GM23338 (cell line): ENCODE data around the gene GPR52. TPM values are rescaled to one million over a fixed set of nuclear protein-coding genes. Genes with fewer than 3 reads are reported as not detected.

ENCODE experiments used
- ATAC-seq: fragments of 200-7000 bp; cut with Tn5 transposase; 3 replicates; pipeline ENCODE4 v1.9.1; 2020
- DNase-seq: peaks from one replicate; pipeline ENCODE4 v3.0.0-alpha.2; 2015; ENCODE audit warnings: low spot score
- H2AFZ ChIP-seq: fragments of 200-600 bp; sonication (generic); 2 replicates; pipeline ENCODE4 v1.8.0; 2016; ENCODE audit warnings: antibody characterized with exemption, mild to moderate bottlenecking, moderate library complexity
- H3F3A ChIP-seq: fragments of 200-600 bp; sonication (generic); replicated peaks from 2 replicates; pipeline ENCODE4 v1.8.0; 2017; ENCODE audit warnings: antibody characterized with exemption, mixed run types, low read depth
- H3K27ac ChIP-seq: fragments of 200-600 bp; sonication (generic); 2 replicates; pipeline ENCODE4 v1.6.1; 2016; ENCODE audit warnings: low read depth
- H3K27me3 ChIP-seq: fragments of 200-600 bp; sonication (generic); 2 replicates; pipeline ENCODE4 v1.8.0; 2016; ENCODE audit warnings: mild to moderate bottlenecking, mixed run types, moderate library complexity; ENCODE audit not compliant: insufficient read depth
- H3K36me3 ChIP-seq: fragments of 200-600 bp; sonication (generic); 2 replicates; pipeline ENCODE4 v1.8.0; 2016; ENCODE audit warnings: mild to moderate bottlenecking; ENCODE audit not compliant: insufficient read depth
- H3K4me1 ChIP-seq: fragments of 200-600 bp; sonication (generic); 2 replicates; pipeline ENCODE4 v1.8.0; 2016; ENCODE audit warnings: mild to moderate bottlenecking, moderate library complexity; ENCODE audit not compliant: insufficient read depth
- H3K4me2 ChIP-seq: fragments of 200-600 bp; sonication (generic); 2 replicates; pipeline ENCODE4 v1.7.1; 2017; ENCODE audit warnings: mixed run types
- H3K4me3 ChIP-seq: fragments of 200-600 bp; sonication (generic); 2 replicates; pipeline ENCODE4 v1.6.1; 2016; ENCODE audit warnings: mixed run types
- H3K79me2 ChIP-seq: fragments of 200-600 bp; sonication (generic); replicated peaks from 2 replicates; pipeline ENCODE4 v1.8.0; 2017; ENCODE audit warnings: mild to moderate bottlenecking; ENCODE audit not compliant: insufficient read depth
- H3K9me2 ChIP-seq: fragments of 200-600 bp; sonication (generic); 2 replicates; pipeline ENCODE4 v1.8.0; 2017; ENCODE audit not compliant: insufficient read depth
- H4K20me1 ChIP-seq: fragments of 200-600 bp; sonication (generic); replicated peaks from 2 replicates; pipeline ENCODE4 v1.8.0; 2017; ENCODE audit warnings: mild to moderate bottlenecking; ENCODE audit not compliant: insufficient read depth
- H3K27ac Mint-ChIP-seq: 2 replicates; pipeline ENCODE4 v1.8.0; 2020; ENCODE audit warnings: inconsistent platforms, mild to moderate bottlenecking, moderate library complexity, mixed read lengths
- H3K27me3 Mint-ChIP-seq: 3 replicates; pipeline ENCODE4 v1.8.0; 2022; ENCODE audit warnings: low read depth, mild to moderate bottlenecking, moderate library complexity, mixed read lengths, inconsistent platforms; ENCODE audit not compliant: insufficient read depth, poor library complexity
- H3K36me3 Mint-ChIP-seq: 3 replicates; pipeline ENCODE4 v1.8.0; 2021; ENCODE audit warnings: low read depth, mild to moderate bottlenecking, inconsistent platforms, moderate library complexity, mixed read lengths
- H3K4me1 Mint-ChIP-seq: 3 replicates; pipeline ENCODE4 v1.8.0; 2020; ENCODE audit warnings: mild to moderate bottlenecking, inconsistent platforms, mixed read lengths
- H3K4me3 Mint-ChIP-seq: 3 replicates; pipeline ENCODE4 v1.8.0; 2021; ENCODE audit warnings: moderate library complexity, mild to moderate bottlenecking, inconsistent platforms, mixed read lengths
- H3K9me3 Mint-ChIP-seq: 3 replicates; pipeline ENCODE4 v1.8.0; 2020; ENCODE audit warnings: moderate library complexity, mild to moderate bottlenecking, inconsistent platforms, mixed read lengths
- CREB1 ChIP-seq: fragments of 250-450 bp; sonication (Bioruptor Pico); IDR thresholded peaks from 2 replicates; pipeline ENCODE4 v1.5.0; 2020; ENCODE audit warnings: low read depth, mild to moderate bottlenecking, moderate library complexity
- EZH2phosphoT487 ChIP-seq: fragments of 200-600 bp; sonication (generic); IDR thresholded peaks from one replicate; pipeline ENCODE4 v1.8.1; 2018; ENCODE audit warnings: antibody characterized with exemption; ENCODE audit not compliant: unreplicated experiment
- JUNB ChIP-seq: IDR thresholded peaks from one replicate; pipeline ENCODE4 v1.6.1; 2016; ENCODE audit warnings: antibody characterized with exemption; ENCODE audit not compliant: unreplicated experiment
- STAT1 ChIP-seq: IDR thresholded peaks from one replicate; pipeline ENCODE4 v1.6.1; 2016; ENCODE audit warnings: antibody characterized with exemption; ENCODE audit not compliant: unreplicated experiment
- ZNF331 ChIP-seq: fragments of 250-450 bp; sonication (Bioruptor Pico); IDR thresholded peaks from 2 replicates; pipeline ENCODE4 v1.5.0; 2020; ENCODE audit warnings: low read depth, mild to moderate bottlenecking, moderate library complexity
- polyA plus RNA-seq: library from polyadenylated mRNA; unstranded; fragments of >200 nt; fragmentation: Nextera tagmentation; extraction: Ambion mirVana; gene quantifications from 2 replicates; pipeline ENCODE4 v1.2.1, GENCODE V29; 2016
- total RNA-seq: library from RNA; depleted of rRNA; stranded (reverse); fragments of >200 nt; shearing (Covaris generic); gene quantifications from 2 replicates; pipeline ENCODE4 v1.2.3, GENCODE V29; 2014
- TF ChIP-seq, protein P1 (sequence below): fragments of 250-450 bp; sonication (Bioruptor Pico); IDR thresholded peaks from 2 replicates; pipeline ENCODE4 v1.5.0; 2020; ENCODE audit warnings: mild to moderate bottlenecking, moderate library complexity
- TF ChIP-seq, protein P2 (sequence below): IDR thresholded peaks from one replicate; pipeline ENCODE4 v1.6.1; 2018; ENCODE audit warnings: antibody characterized with exemption; ENCODE audit not compliant: unreplicated experiment
- TF ChIP-seq, protein P3 (sequence below): IDR thresholded peaks from 2 replicates; pipeline ENCODE4 v1.6.1; 2016; ENCODE audit warnings: antibody characterized with exemption

Gene GPR52
- total and polyA plus RNA-seq, 2 experiments from 2014 or later: 1.6 TPM; not detected in 1

DNA sequence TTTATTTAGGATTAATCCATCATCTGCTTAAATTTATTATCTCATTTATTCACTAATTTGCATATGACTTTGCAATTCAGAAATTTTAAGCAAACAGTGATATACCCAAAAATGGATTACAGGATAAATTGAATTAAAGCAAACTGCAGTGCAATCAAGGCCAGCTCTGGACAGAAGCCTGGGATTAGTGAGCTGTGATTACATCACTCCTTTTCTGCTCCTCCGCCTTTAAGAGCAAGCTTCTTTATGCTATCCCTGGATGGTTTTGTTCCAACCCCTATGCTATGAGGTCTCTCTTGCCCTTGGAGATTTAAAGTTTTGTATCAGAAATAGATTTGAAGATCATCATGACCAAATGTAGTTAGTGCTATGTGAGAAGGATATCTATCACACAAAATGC is 32.6 kb downstream of the GPR52 start (continued):
- TF ChIP-seq, protein P1, sequence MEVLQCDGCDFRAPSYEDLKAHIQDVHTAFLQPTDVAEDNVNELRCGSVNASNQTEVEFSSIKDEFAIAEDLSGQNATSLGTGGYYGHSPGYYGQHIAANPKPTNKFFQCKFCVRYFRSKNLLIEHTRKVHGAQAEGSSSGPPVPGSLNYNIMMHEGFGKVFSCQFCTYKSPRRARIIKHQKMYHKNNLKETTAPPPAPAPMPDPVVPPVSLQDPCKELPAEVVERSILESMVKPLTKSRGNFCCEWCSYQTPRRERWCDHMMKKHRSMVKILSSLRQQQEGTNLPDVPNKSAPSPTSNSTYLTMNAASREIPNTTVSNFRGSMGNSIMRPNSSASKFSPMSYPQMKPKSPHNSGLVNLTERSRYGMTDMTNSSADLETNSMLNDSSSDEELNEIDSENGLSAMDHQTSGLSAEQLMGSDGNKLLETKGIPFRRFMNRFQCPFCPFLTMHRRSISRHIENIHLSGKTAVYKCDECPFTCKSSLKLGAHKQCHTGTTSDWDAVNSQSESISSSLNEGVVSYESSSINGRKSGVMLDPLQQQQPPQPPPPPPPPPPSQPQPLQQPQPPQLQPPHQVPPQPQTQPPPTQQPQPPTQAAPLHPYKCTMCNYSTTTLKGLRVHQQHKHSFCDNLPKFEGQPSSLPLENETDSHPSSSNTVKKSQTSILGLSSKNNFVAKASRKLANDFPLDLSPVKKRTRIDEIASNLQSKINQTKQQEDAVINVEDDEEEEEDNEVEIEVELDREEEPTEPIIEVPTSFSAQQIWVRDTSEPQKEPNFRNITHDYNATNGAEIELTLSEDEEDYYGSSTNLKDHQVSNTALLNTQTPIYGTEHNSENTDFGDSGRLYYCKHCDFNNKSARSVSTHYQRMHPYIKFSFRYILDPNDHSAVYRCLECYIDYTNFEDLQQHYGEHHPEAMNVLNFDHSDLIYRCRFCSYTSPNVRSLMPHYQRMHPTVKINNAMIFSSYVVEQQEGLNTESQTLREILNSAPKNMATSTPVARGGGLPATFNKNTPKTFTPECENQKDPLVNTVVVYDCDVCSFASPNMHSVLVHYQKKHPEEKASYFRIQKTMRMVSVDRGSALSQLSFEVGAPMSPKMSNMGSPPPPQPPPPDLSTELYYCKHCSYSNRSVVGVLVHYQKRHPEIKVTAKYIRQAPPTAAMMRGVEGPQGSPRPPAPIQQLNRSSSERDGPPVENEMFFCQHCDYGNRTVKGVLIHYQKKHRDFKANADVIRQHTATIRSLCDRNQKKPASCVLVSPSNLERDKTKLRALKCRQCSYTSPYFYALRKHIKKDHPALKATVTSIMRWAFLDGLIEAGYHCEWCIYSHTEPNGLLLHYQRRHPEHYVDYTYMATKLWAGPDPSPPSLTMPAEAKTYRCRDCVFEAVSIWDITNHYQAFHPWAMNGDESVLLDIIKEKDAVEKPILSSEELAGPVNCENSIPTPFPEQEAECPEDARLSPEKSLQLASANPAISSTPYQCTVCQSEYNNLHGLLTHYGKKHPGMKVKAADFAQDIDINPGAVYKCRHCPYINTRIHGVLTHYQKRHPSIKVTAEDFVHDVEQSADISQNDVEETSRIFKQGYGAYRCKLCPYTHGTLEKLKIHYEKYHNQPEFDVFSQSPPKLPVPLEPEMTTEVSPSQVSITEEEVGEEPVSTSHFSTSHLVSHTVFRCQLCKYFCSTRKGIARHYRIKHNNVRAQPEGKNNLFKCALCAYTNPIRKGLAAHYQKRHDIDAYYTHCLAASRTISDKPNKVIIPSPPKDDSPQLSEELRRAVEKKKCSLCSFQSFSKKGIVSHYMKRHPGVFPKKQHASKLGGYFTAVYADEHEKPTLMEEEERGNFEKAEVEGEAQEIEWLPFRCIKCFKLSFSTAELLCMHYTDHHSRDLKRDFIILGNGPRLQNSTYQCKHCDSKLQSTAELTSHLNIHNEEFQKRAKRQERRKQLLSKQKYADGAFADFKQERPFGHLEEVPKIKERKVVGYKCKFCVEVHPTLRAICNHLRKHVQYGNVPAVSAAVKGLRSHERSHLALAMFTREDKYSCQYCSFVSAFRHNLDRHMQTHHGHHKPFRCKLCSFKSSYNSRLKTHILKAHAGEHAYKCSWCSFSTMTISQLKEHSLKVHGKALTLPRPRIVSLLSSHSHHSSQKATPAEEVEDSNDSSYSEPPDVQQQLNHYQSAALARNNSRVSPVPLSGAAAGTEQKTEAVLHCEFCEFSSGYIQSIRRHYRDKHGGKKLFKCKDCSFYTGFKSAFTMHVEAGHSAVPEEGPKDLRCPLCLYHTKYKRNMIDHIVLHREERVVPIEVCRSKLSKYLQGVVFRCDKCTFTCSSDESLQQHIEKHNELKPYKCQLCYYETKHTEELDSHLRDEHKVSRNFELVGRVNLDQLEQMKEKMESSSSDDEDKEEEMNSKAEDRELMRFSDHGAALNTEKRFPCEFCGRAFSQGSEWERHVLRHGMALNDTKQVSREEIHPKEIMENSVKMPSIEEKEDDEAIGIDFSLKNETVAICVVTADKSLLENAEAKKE: no peak
- no peak for TF ChIP-seq STAT1
- no peak for TF ChIP-seq JUNB
- TF ChIP-seq, protein P2, sequence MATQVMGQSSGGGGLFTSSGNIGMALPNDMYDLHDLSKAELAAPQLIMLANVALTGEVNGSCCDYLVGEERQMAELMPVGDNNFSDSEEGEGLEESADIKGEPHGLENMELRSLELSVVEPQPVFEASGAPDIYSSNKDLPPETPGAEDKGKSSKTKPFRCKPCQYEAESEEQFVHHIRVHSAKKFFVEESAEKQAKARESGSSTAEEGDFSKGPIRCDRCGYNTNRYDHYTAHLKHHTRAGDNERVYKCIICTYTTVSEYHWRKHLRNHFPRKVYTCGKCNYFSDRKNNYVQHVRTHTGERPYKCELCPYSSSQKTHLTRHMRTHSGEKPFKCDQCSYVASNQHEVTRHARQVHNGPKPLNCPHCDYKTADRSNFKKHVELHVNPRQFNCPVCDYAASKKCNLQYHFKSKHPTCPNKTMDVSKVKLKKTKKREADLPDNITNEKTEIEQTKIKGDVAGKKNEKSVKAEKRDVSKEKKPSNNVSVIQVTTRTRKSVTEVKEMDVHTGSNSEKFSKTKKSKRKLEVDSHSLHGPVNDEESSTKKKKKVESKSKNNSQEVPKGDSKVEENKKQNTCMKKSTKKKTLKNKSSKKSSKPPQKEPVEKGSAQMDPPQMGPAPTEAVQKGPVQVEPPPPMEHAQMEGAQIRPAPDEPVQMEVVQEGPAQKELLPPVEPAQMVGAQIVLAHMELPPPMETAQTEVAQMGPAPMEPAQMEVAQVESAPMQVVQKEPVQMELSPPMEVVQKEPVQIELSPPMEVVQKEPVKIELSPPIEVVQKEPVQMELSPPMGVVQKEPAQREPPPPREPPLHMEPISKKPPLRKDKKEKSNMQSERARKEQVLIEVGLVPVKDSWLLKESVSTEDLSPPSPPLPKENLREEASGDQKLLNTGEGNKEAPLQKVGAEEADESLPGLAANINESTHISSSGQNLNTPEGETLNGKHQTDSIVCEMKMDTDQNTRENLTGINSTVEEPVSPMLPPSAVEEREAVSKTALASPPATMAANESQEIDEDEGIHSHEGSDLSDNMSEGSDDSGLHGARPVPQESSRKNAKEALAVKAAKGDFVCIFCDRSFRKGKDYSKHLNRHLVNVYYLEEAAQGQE: no peak
- no peak for TF ChIP-seq CREB1 (CRISPR knock-in tag)
- TF ChIP-seq EZH2phosphoT487: no peak

DNA sequence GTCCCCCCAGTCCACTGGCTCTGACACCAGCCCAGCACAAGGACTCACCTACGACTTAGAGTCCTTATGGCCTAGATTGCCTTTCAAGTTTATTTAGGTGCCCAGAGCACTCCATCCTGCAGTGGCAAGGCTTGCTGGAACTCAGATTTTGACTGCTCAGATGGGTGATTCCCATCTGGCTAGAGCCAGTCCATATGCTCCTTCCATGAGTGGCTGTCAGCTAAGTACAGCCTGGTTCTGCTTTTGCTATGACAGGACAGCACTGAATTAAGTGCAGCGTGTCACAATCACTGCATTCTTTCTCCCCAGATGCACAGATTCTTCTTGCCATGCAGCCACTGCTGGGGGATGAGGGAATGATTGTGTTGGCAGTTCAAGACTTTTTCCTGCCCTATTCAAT is 43.8 kb downstream of the GPR52 start:
- Histone ChIP-seq H3K36me3 (no peaks in the 10 kb centered on the region; the same call in 1 of the 2 replicates), H3K4me2 (no peak overlapping the region), H4K20me1 (no peaks in the 10 kb centered on the region), H3K27me3 (no peaks in the 10 kb centered on the region), H3K79me2 (no peaks in the 10 kb centered on the region), H3K4me3 (no peak overlapping the region), H2AFZ (no peak overlapping the region), H3K27ac (no peak overlapping the region), H3F3A (no peaks in the 10 kb centered on the region), H3K4me1 (no peaks in the 10 kb centered on the region), H3K9me2 (0 out of 2 replicates have a peak, but pooled peaks cover 9% of the 10 kb centered on the region)
- no peak for TF ChIP-seq ZNF331 (CRISPR knock-in tag)
- TF ChIP-seq, protein P3, sequence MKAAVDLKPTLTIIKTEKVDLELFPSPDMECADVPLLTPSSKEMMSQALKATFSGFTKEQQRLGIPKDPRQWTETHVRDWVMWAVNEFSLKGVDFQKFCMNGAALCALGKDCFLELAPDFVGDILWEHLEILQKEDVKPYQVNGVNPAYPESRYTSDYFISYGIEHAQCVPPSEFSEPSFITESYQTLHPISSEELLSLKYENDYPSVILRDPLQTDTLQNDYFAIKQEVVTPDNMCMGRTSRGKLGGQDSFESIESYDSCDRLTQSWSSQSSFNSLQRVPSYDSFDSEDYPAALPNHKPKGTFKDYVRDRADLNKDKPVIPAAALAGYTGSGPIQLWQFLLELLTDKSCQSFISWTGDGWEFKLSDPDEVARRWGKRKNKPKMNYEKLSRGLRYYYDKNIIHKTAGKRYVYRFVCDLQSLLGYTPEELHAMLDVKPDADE: no peak
- TF ChIP-seq JUNB: no peak
- H3K9me3 Mint-ChIP-seq: no peaks in the 10 kb centered on the region
- H3K27ac Mint-ChIP-seq: no peak overlapping the region
- H3K4me3 Mint-ChIP-seq: no peak overlapping the region
- no peaks in the 10 kb centered on the region for H3K36me3 Mint-ChIP-seq
- no peak for ATAC-seq
- no peaks in the 10 kb centered on the region for H3K4me1 Mint-ChIP-seq
- no peaks in the 10 kb centered on the region for H3K27me3 Mint-ChIP-seq
- no peak for DNase-seq
